Measurements from ENCODE around the gene LRIG1.

LRIG1 gene

DNA sequence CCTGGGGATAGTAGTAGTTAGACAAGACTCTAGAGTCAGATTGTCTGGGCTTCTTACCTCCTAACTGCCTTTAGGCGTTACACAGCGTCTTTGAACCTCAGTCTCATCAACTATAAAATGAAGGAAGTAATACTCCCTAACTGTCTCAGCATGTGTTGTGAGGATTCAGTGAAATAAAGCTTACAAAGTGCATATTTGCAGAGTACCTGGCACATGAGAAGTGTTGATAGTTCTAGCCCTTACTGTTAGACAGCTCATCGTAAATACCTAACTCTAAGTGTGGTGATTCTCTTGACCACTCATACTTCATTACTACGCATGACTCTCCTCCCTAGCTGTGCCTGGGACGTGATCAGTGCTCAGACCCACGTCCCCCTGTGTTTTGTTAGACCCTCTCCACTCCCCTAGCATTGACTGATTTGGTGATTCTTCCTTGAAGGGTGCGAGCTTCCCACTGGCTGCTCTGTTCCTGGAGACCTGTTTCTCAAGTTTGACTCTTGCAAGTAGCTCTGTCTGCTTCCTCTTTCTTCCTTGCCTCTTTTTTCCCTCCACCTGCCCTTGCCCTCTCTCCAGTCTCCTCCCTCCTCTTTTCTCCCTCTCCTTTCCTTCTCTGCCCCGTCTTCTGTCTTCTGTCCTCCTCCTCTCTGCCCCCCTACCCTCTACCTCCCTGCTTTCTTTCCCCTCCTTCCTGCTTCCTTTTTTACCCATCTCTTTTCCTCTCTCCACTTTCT, 155.8 kb downstream of the LRIG1 start:
- no peak overlapping the region for H3K9ac ChIP-seq
- no peak overlapping the region for H3K27ac ChIP-seq
- H2AFZ ChIP-seq (ENCODE audit: low read depth), result no peak overlapping the region
- H3K27me3 ChIP-seq (ENCODE audit: insufficient read depth, low read depth), result no peaks in the 10 kb centered on the region
- no peaks in the 10 kb centered on the region for H4K20me1 ChIP-seq (ENCODE audit: insufficient read depth)
- H3K79me2 ChIP-seq (ENCODE audit: insufficient read depth, low read depth), result no peaks in the 10 kb centered on the region
- H3K36me3 ChIP-seq (ENCODE audit: insufficient read depth), result no peaks in the 10 kb centered on the region
- no peak for TF ChIP-seq CTCF (conservative IDR thresholded peaks at IDR 0.05; ENCODE audit: low read depth, low read length)
- no peak overlapping the region for H3K4me2 ChIP-seq
- no peaks in the 10 kb centered on the region for H3K4me1 ChIP-seq (ENCODE audit: low read depth, poor library complexity, severe bottlenecking)
- H3K4me3 ChIP-seq (IDR thresholded peaks at IDR 0.05; ENCODE audit: insufficient read depth, low read depth, low read length), result no peak overlapping the region

GRCh38 chr3:66344391-66344811, 156.4 kb downstream of the LRIG1 start:
- H3K4me3 ChIP-seq (IDR thresholded peaks at IDR 0.05; ENCODE audit: insufficient read depth, low read depth, low read length), result no peak overlapping the region
- H3K27ac ChIP-seq, result no peak overlapping the region
- no peaks in the 10 kb centered on the region for H3K79me2 ChIP-seq (ENCODE audit: insufficient read depth, low read depth)
- no peak overlapping the region for H3K9ac ChIP-seq
- H3K27me3 ChIP-seq (ENCODE audit: insufficient read depth, low read depth), result no peaks in the 10 kb centered on the region
- TF ChIP-seq CTCF (conservative IDR thresholded peaks at IDR 0.05; ENCODE audit: low read depth, low read length), result no peak
- no peak overlapping the region for H3K4me2 ChIP-seq
- no peaks in the 10 kb centered on the region for H4K20me1 ChIP-seq (ENCODE audit: insufficient read depth)
- H2AFZ ChIP-seq (ENCODE audit: low read depth), result no peak overlapping the region
- H3K36me3 ChIP-seq (ENCODE audit: insufficient read depth), result no peaks in the 10 kb centered on the region
- H3K4me1 ChIP-seq (ENCODE audit: low read depth, poor library complexity, severe bottlenecking), result no peaks in the 10 kb centered on the region

- no peaks in the 10 kb centered on the region for H3K36me3 ChIP-seq (ENCODE audit: insufficient read depth)
Observed at GRCh38 chr3:66342717-66343356, 158.0 kb downstream of the LRIG1 start.

GRCh38 chr3:66338927-66339326, 161.9 kb downstream of the LRIG1 start:
- H2AFZ ChIP-seq (ENCODE audit: low read depth), result no peak overlapping the region
- H3K27ac ChIP-seq, result no peak overlapping the region
- H3K4me2 ChIP-seq, result no peak overlapping the region
- TF ChIP-seq CTCF (conservative IDR thresholded peaks at IDR 0.05; ENCODE audit: low read depth, low read length), result no peak
- H3K27me3 ChIP-seq (ENCODE audit: insufficient read depth, low read depth), result no peaks in the 10 kb centered on the region
- H3K36me3 ChIP-seq (ENCODE audit: insufficient read depth), result no peaks in the 10 kb centered on the region
- H3K9ac ChIP-seq, result no peak overlapping the region
- H3K4me3 ChIP-seq (IDR thresholded peaks at IDR 0.05; ENCODE audit: insufficient read depth, low read depth, low read length), result no peak overlapping the region
- no peaks in the 10 kb centered on the region for H4K20me1 ChIP-seq (ENCODE audit: insufficient read depth)
- no peaks in the 10 kb centered on the region for H3K79me2 ChIP-seq (ENCODE audit: insufficient read depth, low read depth)
- no peaks in the 10 kb centered on the region for H3K4me1 ChIP-seq (ENCODE audit: low read depth, poor library complexity, severe bottlenecking)

More at GRCh38 chr3:66342717-66343356, 158.0 kb downstream of the LRIG1 start:
- Histone ChIP-seq H4K20me1 (ENCODE audit: insufficient read depth) (no peaks in the 10 kb centered on the region), H3K27me3 (ENCODE audit: insufficient read depth, low read depth) (no peaks in the 10 kb centered on the region), H3K27ac (no peak overlapping the region), H3K4me3 (IDR thresholded peaks at IDR 0.05; ENCODE audit: insufficient read depth, low read depth, low read length) (no peak overlapping the region), H3K9ac (no peak overlapping the region), H2AFZ (ENCODE audit: low read depth) (no peak overlapping the region), H3K4me1 (ENCODE audit: low read depth, poor library complexity, severe bottlenecking) (no peaks in the 10 kb centered on the region), H3K79me2 (ENCODE audit: insufficient read depth, low read depth) (no peaks in the 10 kb centered on the region), H3K4me2 (no peak overlapping the region)
- TF ChIP-seq CTCF (conservative IDR thresholded peaks at IDR 0.05; ENCODE audit: low read depth, low read length), result no peak

Data from KMS-11 (cell line).